HL-60 (cell line): ENCODE data around the gene TENT4A.

ENCODE experiments used
- DNase-seq, 2 experiments: peaks; one replicate each; pipeline ENCODE4 v3.0.0-alpha.2; 2010 to 2020; ENCODE audit warnings: low read depth in 1 of 2, low spot score in 1 of 2
- H3K27ac ChIP-seq: fragments of 250-450 bp; sonication (Bioruptor Pico); replicated peaks from 2 replicates; pipeline ENCODE4 v1.5.1; 2020; ENCODE audit warnings: mild to moderate bottlenecking, moderate library complexity
- H3K27me3 ChIP-seq: fragments of 250-450 bp; sonication (Bioruptor Pico); 2 replicates; pipeline ENCODE4 v1.5.1; 2021; ENCODE audit warnings: mild to moderate bottlenecking, moderate library complexity; ENCODE audit not compliant: insufficient read depth, poor library complexity, severe bottlenecking
- H3K4me3 ChIP-seq: replicated peaks from 2 replicates; pipeline ENCODE4 v1.5.1; 2011; ENCODE audit warnings: mild to moderate bottlenecking, control low read depth, low read length; ENCODE audit not compliant: insufficient read depth
- GABPA ChIP-seq: IDR thresholded peaks from 2 replicates; pipeline ENCODE4 v1.6.1; 2012; ENCODE audit warnings: low read depth
- POLR2AphosphoS5 ChIP-seq: IDR thresholded peaks from 2 replicates; pipeline ENCODE4 v1.6.1; 2012; ENCODE audit warnings: low read depth
- SPI1 ChIP-seq: IDR thresholded peaks from 2 replicates; pipeline ENCODE4 v1.6.1; 2012; ENCODE audit warnings: low read depth, mild to moderate bottlenecking, borderline replicate concordance
- TF ChIP-seq, protein P1 (sequence below): IDR thresholded peaks from one replicate; pipeline ENCODE4 v1.5.1; 2011; ENCODE audit warnings: low read length, control low read depth, inconsistent platforms; ENCODE audit not compliant: insufficient read depth
- TF ChIP-seq, protein P2 (sequence below): IDR thresholded peaks from 2 replicates; pipeline ENCODE4 v1.6.1; 2012; ENCODE audit warnings: low read depth; ENCODE audit not compliant: insufficient replicate concordance

The TENT4A gene

GRCh38 chr5:6762116-6762515 is 48.9 kb downstream of the TENT4A start:
- no peaks in the 10 kb centered on the region for H3K27me3 ChIP-seq
- TF ChIP-seq GABPA (no peak), SPI1 (no peak), POLR2AphosphoS5 (no peak)
- TF ChIP-seq, protein P1, sequence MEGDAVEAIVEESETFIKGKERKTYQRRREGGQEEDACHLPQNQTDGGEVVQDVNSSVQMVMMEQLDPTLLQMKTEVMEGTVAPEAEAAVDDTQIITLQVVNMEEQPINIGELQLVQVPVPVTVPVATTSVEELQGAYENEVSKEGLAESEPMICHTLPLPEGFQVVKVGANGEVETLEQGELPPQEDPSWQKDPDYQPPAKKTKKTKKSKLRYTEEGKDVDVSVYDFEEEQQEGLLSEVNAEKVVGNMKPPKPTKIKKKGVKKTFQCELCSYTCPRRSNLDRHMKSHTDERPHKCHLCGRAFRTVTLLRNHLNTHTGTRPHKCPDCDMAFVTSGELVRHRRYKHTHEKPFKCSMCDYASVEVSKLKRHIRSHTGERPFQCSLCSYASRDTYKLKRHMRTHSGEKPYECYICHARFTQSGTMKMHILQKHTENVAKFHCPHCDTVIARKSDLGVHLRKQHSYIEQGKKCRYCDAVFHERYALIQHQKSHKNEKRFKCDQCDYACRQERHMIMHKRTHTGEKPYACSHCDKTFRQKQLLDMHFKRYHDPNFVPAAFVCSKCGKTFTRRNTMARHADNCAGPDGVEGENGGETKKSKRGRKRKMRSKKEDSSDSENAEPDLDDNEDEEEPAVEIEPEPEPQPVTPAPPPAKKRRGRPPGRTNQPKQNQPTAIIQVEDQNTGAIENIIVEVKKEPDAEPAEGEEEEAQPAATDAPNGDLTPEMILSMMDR, result no peak
- TF ChIP-seq, protein P2, sequence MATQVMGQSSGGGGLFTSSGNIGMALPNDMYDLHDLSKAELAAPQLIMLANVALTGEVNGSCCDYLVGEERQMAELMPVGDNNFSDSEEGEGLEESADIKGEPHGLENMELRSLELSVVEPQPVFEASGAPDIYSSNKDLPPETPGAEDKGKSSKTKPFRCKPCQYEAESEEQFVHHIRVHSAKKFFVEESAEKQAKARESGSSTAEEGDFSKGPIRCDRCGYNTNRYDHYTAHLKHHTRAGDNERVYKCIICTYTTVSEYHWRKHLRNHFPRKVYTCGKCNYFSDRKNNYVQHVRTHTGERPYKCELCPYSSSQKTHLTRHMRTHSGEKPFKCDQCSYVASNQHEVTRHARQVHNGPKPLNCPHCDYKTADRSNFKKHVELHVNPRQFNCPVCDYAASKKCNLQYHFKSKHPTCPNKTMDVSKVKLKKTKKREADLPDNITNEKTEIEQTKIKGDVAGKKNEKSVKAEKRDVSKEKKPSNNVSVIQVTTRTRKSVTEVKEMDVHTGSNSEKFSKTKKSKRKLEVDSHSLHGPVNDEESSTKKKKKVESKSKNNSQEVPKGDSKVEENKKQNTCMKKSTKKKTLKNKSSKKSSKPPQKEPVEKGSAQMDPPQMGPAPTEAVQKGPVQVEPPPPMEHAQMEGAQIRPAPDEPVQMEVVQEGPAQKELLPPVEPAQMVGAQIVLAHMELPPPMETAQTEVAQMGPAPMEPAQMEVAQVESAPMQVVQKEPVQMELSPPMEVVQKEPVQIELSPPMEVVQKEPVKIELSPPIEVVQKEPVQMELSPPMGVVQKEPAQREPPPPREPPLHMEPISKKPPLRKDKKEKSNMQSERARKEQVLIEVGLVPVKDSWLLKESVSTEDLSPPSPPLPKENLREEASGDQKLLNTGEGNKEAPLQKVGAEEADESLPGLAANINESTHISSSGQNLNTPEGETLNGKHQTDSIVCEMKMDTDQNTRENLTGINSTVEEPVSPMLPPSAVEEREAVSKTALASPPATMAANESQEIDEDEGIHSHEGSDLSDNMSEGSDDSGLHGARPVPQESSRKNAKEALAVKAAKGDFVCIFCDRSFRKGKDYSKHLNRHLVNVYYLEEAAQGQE, result no peak
- H3K27ac ChIP-seq, result no peak overlapping the region
- no peak for DNase-seq
- H3K4me3 ChIP-seq, result no peak overlapping the region

DNA sequence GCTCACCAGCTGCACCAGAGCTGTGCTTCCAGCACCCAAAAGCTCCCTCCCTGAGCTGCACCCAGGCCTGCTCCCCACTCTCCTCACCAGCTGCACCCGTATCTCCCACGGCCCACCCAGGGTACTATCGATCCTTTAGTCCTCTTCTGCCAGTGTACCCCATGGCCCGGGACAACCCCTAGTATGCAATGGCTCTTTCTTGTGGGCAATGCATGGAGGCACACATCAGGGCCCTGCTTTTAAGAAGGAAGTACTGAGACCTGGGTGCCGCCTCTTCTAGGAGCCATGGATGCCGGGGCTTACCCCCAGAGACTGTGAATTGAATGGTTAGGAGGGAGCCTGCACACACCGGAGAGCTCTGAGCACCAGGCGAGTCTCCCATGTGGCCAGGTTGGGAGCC is 49.5 kb downstream of the TENT4A start:
- no peak overlapping the region for H3K27ac ChIP-seq
- no peak for DNase-seq
- H3K4me3 ChIP-seq, result no peak overlapping the region
- TF ChIP-seq, protein P2, result no peak
- TF ChIP-seq SPI1, result no peak
- no peak for TF ChIP-seq GABPA
- no peak for TF ChIP-seq POLR2AphosphoS5
- TF ChIP-seq, protein P1, result no peak
- no peaks in the 10 kb centered on the region for H3K27me3 ChIP-seq

- no peak for DNase-seq
- TF ChIP-seq POLR2AphosphoS5 (no peak), GABPA (no peak), SPI1 (no peak)
- TF ChIP-seq, protein P1, result no peak
- TF ChIP-seq, protein P2, result no peak
- H3K4me3 ChIP-seq, result no peak overlapping the region
- no peaks in the 10 kb centered on the region for H3K27me3 ChIP-seq
- H3K27ac ChIP-seq, result no peak overlapping the region
Measured at GRCh38 chr5:6763191-6763590, 50.0 kb downstream of the TENT4A start.
